LNCAP (cell line): ENCODE data around the gene BICD2.

Experiments
- CTCF ChIP-seq: fragments of 450-650 bp; IDR thresholded peaks from 2 replicates; pipeline ENCODE4 v1.5.1; 2017; ENCODE audit warnings: mild to moderate bottlenecking

BICD2 gene

GRCh38 chr9:92795598-92796336, 31.1 kb upstream of the BICD2 start:
- TF ChIP-seq CTCF, result no peak

GRCh38 chr9:92795000-92795399, 30.4 kb upstream of the BICD2 start:
- no peak for TF ChIP-seq CTCF

GRCh38 chr9:92794426-92794825, 29.8 kb upstream of the BICD2 start:
- TF ChIP-seq CTCF, result no peak

- TF ChIP-seq CTCF, result peak; percentile 83
These were observed 26.2 kb upstream of the BICD2 start for GRCh38 chr9:92790542-92791527.

- TF ChIP-seq CTCF, result no peak
These were observed 21.7 kb upstream of the BICD2 start for GRCh38 chr9:92786298-92786697.

- no peak for TF ChIP-seq CTCF
These were observed 17.3 kb upstream of the BICD2 start for GRCh38 chr9:92781899-92782298.

DNA sequence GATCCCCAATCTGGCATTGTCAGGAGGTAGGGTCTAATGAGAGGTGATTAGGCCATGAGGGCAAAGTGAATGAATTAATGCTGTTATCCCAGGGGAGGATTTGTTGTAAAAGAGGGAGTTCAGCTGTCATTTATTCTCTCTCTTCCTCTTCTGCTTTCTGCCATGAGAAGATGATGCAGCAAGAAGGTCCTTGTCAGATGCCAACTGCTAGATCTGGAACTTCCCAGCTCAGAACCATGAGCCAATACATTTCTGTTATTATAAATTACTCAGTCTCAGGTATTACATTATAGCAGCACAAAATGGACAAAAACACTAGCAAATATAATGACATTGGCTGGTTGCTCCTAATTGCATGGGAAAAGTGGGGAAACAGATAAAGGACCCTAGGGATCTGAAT, 15.6 kb upstream of the BICD2 start:
- no peak for TF ChIP-seq CTCF
